Colon (tissue), 2 donors: Measurements from ENCODE around the gene ZRANB2.

ENCODE experiments used
- FAIRE-seq: peaks from 2 replicates; lab custom pipeline; 2012; peaks lifted over from hg19 to GRCh38; lab: Jason Lieb, UNC
- donor health status: control.
- donor health status: control.

The ZRANB2 gene

DNA sequence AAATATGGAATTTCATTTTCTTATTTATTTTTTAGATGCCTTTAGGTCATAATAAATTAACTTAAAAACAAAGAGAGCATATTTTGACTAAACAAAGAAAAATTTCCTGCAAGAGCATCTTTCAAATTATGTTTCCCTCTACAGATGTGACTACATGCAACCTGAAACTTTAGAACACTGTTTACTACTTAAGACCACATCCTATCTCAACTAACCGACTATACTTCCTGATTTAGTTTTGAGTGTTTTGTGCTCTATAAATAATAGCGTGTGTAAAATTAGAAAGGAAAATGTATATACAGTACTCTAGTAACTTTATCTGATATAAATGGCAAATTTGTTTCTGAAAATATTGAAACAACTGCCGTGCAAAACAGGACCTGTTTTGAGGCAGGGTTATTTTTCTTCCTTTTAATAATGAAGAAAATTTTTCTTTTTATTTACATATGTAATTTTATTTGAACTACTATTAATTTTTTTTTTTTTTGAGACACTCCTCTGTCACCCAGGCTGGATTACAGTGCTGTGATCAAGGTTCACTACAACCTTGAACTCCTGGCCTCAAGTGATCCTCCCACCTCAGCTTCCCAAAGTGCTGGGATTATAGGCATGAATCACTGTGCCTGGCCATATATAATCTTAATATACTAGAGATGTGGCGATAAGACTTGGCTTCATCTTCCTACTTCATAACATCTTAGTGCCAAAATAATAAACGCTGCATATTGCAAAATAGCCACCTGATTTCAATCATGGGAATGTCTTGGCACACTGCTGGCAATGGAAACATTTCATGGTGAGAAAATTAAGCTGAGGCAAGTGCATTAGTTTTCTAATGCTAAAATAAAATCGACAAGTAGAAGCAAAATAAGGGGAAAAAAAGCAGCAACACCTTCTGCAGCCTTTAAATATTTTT, 12.3 kb downstream of the ZRANB2 start:
- FAIRE-seq = no peak

DNA sequence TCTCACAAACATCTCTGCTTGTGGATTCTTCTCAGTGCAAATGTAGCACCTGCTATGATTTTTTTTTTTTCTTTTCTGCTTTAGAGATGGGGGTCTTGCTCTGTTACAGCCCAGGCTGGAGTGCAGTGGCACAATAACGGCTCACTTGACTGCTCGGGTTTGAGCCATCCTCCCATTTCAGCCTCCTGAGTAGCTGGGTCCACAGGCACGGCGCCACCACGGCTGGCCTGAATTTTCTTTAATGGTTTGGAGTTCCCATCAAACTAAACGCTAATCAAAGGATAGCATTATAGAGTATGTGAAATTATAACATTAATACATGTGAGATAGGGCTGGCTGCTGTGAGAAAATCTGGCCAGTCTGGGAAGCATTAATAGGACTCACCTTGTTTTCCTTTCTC, 26.0 kb downstream of the ZRANB2 start:
- FAIRE-seq = no peak

DNA sequence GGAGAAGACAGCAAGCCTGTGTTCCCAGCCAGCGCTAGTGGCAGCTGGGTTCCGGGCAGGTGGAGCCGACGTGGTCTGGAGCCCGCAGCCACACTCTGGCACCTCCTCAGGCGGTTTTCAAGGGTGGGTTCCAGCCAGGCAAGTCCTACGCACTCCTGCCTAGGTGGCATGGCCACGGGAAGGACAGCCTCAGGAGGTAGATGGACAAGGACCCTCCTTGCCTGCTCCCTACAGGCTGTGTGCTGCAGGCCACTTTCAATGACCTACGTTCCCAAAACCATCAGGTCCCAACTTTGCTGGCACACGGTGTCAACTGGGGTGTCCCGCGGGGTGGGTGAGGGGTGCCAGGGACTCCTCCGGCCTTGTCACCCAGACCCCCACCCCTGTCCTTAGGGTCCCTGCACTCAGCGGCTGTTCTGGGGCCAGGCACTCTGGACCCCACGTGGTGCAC, 26.5 kb downstream of the ZRANB2 start:
- FAIRE-seq = no peak

DNA sequence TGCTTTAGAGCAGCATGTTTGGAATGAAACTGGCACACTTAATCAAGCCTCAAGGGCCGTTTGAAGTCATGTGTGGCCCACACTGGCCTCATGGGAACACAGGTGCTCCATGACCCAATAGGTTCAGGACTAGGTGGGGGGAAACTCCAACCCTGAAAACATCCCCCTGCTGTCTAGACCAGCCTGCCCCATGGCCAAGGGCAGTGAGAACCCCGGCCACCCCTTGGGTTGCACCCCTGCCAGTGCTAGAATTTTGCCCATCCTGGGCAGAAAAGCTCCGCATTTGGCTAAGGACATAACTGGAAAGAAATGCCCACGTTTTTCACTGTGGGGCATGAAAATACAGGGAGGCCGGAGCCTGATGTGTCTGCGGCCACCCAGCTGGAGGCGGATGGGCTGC, 27.1 kb downstream of the ZRANB2 start:
- no peak for FAIRE-seq

DNA sequence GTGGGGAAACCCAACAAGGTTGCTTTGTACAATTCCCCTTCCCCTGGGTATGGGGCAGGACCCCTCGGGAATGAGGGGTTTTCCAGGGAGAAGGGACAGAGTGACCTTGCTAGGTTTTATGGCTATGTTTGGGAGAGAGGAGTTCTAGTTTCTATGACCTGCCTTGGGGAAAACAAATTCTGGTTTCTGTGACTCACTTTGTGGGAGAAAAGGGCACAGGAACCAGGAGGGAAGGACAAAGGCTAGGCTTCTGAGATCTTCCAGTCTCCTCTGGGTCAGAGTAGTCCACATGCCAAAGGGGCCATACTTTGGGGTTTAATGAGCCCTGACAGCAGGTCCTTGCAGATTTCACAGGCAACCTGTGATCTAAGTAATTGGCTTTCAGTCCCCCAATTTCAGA, 27.7 kb downstream of the ZRANB2 start:
- no peak for FAIRE-seq

DNA sequence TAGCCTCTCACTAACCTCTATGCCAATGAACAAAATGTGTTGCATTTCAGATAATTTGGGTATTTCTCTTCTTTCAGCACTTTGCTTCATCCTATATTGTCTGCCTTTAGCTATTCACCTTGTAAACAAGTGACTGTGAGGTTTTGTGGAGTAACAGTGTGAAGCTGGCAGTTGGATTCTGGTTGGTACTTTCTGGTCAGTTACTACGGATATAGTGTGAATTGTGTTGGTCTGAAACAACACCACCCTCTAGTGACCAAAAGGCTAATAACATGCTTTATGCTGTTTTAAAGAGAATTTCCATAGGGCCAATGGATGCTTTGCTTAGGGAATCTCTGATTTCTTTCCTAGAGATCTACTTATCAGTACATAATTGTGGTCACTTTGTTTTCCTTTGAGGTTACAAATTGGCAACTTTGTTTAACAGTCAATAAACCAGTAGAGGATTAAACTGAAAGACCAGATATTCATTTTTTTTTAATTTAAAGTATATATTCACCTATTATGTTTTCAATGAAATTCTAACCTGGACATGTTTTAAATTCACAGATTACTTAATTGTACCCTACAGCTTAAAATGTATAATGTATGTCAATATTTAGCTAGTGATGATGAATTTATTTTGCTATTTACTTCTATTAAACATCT, 30.8 kb downstream of the ZRANB2 start:
- no peak for FAIRE-seq

DNA sequence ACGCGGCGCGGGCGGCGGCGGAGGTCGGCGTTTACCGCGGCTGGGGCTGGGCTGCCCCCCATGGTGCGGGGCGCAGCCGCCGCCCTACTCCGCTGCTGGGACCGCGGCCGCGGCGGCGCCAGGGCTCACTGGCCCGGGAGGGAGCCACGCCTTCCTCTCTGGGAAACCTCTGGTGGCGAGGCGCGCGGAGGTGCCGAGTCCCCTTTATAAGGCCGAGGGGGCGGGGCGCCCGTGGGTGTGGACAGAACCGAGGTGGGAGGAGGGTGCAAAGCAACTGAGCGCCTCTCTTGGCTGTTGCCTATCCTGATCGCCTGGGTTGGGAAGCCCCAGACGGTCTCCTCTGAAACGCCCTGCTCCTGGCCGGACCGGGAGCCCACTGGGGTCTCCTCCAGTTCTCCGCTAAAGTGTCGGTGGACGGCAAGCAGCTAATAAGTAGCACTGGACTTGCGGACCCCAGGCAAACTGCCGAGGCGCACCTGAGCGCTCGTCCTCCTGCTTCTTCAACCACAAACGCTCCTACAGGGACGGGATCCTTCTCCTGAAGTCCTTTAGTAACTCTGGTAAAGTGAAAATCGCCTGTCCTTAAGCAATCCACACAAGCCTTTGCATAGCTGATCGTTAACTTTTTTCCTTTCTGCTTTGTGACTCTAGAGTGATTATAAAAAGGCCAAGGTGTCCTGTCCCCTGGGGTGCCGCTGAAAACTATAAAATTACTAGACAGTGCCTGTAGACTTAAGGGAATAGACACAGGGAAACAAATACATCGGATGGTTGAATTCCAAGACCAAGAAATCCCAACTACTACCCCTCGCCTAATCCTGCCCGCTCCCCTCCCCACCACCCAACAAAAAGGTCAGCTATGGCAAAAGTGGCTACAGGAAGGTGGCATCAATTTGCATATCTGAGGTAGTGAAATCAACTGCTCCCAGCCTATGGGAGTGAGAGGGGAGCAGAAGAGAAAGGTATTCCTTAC, 32.9 kb downstream of the ZRANB2 start, which contains the start of gene PTGER3:
PTGER3 (minus strand) TSS at position 182 of the 973 bp plus-strand sequence. CDS start 239 bp downstream, outside the sequence.
- no peak for FAIRE-seq

DNA sequence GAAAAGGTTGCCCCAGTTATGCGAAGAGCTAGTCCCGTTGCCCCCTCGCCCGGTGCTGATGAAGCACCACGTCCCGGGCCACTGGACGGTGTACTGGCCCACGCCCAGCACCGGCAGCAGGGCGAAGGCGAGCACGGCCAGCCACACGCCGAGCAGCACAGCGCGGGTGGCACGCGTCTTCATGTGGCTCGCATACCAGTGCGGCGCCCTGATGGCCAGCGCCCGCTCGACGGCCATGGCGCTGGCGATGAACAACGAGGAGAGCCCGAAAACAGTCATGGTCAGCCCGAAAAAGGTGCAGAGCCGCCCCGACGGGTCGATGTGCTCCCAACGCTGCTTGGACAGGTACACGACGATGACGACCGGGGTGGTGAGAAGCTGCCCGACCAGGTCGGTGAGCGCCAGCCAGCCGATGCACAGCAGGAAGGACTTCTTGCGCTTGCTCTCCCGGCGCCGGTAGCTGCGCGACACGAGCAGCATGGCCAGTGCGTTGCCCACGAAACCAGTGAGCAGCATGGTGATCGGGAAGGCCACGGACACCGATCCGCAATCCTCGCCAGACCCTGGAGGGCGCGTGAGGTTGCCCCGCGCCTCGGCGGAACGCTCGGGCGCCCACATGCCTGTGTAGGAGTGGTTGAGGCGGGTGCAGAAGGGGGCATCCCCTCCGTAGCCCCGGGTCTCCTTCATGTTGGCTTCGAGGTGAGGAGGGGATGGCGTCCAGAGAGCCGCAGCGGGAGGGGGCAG, 33.8 kb downstream of the ZRANB2 start:
- no peak for FAIRE-seq

DNA sequence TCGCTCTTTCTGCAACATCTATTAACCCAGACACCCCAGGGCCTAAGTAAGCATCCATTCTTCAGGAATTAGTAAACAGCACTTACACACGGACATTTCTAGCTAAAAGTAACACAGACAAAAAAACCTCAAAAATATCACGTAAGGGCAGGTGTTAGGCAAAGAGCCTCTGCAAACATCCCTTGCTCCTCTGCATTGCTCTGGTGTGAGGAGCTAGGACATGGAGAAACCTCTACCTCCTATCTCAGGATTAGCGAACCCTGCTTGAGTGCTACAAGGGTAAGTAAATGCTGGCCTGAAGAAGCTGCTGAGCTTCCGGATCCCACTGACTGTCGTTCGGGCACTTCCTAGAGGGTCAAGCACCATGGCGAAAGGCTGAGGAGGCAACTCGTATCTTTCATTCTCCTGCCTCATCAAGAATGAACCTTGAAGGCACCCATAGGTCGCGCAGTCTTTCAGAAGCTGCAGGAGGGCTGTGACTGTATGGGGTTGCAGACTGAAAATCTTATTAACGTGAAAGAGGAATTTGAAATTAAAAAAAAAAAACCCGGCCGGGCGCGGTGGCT, 35.3 kb downstream of the ZRANB2 start:
- FAIRE-seq = no peak

DNA sequence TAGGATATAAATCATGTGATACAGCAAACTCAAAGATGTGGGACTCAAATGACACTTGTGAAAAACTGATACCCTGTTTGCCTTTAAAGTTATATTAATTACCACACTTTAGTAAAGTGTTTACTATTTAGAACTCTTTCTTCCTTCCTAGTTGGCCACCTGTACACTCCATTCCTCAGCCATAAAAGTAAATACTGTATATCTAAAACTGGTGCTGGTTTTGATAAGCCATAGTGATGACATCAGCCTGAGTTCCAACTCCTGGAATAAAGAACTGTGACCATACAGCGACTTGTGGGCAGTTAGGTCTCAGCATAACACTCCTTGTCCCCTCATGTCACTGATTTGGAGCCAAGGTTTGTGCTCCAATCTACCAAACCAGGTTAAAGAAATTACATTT, 36.0 kb downstream of the ZRANB2 start:
- no peak for FAIRE-seq

DNA sequence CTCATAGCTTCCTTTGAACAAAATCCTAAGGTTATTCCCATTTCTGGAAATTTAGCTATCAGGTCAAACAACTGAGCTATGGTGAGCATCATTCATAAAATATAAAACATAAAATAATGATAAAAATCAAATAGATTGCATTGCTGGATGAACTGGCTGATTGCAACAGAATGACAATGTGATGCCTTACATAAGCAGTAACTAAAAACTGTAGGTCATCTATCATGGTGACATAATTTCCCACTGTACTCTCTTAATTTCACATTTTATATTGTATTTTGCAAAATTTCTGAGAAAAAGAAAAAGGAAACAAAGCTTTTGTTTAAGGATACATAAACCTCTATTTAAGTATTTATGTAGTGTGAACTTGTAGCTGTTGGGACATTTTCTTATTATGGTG, 37.8 kb downstream of the ZRANB2 start:
- no peak for FAIRE-seq

DNA sequence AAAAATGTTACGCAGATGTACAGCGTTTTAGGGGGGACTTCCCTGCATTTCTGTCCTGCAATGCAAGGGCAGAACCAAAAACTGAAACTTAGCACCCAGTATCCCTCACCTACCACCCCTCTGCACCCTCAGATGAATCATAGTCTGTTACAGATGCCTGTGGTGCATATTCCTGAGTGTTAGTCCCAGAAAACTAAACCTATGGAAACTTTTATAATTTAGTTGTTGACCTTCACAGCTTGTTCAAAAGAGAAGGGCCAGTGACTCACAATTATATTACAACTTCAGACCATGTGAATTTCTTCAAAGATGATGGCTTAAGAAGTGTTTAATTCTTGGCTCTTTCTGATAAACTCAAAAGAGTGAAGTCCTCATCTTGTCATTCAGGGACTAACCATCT, 39.0 kb downstream of the ZRANB2 start:
- FAIRE-seq = no peak

DNA sequence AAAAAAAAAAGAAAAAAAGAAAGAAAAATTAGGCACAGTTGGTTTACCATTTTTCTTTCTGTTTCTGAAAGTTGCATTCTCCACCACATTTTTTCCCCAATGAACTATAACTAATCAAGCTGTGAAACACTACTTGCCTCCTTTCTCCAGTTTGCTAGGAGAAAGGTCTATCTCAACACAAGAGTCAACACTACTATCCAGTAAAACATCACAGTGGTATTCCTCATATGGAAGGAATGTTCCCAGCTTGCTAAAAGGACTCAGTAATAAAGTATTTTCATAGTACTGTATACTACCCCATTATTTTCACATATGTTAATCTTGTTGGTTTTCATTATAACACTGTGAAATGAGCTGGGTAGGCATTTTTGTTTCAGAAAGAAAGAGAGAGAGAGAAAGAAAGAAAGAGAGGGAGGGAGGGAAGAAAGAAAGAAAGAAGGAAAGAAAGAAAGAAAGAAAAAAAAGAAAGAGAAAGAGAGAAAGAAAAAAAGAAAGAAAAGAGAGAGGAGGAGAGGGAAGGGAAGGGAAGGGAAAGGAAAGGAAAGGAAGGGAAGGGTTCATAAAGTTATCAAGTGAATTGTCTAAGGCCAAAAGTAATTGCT, 41.1 kb downstream of the ZRANB2 start:
- FAIRE-seq = no peak

DNA sequence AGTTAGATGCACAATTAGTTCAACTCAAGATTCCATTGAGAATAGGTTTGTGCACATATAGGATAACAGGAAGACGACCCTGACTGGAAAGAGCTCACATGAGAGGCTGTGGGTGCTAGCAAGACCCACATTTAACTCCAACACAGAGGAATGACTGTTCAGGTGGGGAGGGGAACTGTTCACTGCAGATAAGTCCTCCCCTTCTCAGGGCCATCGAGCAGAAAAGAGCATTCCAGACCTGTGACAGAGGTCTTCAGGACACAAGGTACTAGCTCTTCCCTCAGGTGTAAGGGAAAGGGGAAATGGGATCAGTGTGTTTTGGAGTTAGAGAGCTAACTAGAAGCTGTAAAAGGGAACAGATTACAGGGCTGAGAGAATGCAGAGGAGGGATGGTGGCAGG, 41.9 kb downstream of the ZRANB2 start:
- FAIRE-seq = no peak

DNA sequence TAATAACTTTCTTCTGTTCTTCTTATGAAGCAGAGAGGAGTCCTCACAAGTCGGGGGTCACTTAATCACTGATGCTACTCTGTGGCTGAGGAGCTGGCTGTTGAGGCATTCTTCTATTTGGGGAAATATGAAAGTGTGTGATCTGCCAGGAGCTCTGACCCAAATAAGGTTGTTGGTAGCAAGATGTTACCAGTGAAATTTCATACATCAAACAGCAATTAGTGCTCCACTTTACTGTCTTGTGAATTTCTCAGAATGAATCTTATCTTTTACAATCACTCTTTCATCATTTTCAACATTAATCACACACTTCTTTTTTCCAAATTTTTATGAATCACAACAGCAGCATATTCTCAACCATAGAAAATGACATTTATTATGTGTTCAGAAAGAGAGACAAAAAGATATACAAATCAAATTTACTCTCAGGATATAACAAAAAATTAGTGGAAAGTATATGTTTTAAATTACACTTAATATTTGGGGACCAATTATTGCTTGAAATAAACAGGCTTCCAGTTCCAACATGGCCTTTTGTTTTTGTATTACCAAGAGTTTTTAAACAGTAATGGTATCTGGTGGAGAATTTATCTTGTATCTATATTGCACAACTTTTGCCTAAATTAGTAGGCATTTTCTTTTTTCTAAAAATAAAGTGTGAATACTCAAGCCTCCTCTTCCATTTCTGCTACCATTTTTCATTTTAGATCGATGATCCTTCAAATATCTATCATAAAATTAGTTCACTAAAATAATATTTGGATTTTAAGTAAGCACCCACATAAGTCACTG, 42.8 kb downstream of the ZRANB2 start:
- FAIRE-seq = no peak

DNA sequence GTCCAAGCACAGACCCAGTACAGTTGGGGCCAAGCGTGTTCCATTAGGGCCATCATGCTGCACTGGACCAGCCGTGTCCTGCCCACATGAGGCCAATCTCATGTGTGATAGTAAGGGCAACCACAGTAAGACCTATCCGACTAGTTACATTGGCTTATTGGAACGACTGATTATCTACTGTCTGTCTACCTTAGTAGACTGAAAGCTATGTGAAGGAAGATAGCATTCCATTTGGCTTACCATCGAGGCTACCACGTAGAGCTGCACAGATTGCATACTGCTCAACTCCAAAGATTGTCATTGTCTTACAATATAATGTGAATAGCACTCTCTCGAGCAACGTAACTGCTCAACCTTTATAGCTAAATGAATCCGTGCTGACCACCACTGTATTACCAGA, 43.8 kb downstream of the ZRANB2 start:
- no peak for FAIRE-seq

DNA sequence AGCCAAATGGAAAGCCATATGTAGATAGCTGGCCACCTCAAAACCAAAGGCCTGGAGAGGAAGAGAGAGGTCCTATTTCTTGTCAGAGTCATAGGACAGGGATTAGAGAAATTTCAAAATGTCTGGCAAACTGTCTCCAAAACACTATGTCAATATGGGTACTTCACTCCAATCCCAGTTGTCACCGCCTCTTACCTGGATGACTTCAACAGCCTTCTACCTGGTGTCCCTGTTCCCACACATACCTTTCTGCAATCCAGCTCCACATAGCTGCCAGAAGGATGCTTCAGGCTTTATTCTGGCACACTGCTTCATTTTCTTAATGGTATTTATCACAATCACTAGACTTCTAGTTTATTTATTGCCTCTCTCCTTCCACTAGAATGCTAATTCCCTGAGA, 47.7 kb downstream of the ZRANB2 start:
- no peak for FAIRE-seq

DNA sequence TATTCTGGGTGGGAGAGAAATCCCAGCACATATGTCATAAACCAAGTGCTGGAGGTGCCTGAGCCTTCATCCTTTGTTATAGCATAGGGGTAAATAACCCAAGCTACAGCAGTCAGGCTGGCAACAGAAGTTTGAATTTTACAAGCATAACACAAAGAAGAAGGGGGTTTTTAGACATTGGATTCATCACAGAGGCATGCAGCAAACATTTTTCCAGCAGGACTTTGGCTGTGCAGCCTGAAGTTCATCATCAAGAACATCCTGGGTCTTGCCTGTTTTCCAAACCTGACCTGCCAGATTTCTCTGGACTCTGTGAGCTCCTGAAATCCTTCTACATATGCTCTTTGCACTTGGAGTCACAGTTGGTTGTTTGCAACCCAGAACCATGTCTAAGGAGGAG, 49.4 kb downstream of the ZRANB2 start:
- FAIRE-seq = no peak

DNA sequence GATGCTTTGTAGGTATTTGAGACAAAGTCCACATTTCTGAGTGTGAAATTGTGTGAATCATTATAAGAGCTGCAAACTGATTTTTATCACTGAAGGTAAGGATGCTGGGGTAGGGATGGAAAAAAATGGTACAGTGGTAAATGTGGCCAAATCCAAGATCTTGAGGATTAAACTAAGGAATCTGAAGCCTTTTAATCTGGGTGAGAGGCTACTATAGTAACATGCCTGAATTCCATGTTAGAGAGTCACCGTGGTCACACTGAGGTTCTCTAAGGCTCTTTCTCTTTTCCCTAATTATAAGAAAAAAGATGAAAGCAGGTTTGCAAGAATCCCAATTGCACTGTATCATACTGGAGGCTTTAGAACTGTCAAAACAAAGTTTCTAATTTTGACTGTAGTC, 50.8 kb downstream of the ZRANB2 start:
- FAIRE-seq = no peak

DNA sequence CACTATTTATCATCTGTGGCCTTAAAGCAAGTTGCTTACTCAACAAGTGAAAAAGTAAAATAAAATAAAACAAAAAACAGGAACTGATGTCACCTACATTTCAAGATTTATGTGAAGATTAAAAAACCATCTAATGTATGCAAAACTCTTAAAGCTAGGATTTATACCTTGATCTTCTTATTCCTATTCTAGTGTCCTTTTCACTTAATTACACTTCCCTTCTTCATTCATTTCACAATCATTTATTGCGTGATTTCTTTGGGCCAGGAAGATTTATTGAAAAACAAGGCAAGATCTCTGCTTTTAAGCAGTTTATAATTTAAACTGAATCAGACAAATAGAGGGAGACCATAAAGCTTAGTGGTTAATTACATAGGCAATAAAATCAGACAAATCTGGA, 51.9 kb downstream of the ZRANB2 start:
- FAIRE-seq = no peak
